ENCODE measurements around the gene TAF4.

The TAF4 gene

GRCh38 chr20:62019881-62020492 is 45.7 kb downstream of the TAF4 start:
- no peak for DNase-seq

- DNase-seq, result no peak
Measured at GRCh38 chr20:62019144-62019805, 46.4 kb downstream of the TAF4 start.

DNA sequence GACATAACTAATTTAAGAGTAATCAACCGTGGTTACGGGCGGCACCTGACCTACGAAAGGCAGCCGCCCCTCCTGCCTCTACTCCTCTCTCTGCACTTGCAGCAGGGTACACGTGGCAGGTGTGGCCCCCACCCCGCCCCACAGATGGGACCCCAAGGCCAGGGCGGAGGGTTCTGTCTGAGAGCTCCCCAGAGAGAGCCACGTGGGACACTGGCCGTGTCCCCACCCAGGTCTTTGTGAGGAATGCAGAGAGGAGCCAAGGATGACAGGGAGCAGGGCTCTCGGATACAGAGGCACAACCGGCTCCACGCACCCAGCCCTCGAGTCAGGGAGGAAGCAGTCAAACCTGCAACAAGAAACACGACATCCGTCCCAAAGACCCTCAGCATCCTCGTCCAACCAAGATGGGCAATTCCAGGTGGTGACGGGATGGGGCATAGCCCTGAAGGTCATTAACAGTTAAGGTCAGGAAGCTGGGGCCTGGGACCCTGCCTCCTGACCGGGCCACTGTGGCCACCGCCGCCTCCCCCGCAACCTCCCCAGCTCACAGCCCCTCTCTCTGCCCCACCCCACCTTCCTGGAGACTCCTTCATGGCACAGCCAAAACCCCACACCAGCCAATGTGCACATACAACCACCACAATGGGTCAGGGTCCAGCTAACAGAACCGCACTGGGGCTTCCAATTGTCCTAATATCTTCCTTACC is 47.1 kb downstream of the TAF4 start:
- DNase-seq, result no peak

DNA sequence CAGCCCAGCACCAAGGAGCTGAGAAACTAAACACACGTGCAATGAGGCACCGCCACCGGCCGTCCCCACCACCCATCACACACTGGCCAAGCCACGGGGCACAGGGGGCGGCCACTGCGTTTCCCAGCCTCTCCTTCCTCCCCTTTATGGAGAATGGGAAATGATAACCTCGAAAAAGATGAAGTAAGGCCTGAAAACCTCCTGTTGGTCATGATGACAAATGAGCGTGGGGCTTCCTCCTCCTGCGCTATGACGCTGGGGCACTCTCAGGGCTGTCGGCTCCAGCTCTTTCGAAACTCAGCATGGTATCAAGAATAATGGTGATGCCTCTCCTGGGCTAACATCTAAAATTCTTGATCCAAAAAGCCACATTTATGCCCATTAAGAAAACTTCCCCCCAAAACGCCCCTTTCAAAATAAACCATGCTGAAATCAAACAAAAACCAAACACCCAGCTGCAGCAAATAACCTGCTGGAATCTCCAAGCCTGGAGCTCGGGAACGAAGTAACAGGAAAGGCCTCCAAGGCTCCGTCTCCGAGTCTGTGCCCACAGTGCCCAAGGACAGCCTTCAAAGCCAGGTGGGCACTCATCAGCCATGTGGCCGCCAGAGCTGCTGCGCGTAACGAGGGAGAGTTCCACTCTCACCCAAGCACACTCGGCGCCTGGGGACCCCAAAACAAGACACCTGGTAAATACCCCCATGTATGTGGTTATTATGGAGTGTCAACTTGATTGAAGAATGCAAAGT is 50.0 kb downstream of the TAF4 start:
- no peak for DNase-seq

DNA sequence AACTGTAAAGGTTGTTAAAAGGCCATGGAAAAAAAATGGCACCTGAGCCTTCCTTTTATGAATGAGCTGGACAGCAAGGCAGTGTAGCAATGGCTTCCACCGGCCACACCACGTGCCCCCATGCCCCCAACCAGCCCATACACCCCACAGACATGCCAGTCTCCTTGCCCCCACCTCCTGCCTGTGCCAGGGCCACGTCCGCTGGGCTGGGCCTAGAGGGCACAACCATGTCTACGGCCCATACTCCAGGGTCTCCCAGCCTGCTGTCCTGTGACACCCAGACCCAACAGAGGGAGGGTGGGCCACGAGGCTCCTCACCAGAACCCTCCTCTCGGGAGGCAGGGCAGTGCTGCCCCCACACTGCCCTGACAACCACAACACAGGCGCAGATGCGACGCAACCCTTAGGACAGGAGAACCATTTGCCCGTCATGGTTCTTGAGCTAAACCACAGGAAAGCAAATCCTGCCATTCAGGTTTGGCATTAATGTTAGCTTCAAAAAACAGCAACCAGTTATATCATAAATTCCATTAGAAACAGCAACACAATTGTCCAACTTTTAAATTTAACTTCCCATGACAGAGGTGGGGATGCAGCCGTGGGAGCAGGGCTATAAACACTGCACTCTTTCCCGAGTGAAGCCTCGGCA is 50.7 kb downstream of the TAF4 start:
- no peak for DNase-seq

DNA sequence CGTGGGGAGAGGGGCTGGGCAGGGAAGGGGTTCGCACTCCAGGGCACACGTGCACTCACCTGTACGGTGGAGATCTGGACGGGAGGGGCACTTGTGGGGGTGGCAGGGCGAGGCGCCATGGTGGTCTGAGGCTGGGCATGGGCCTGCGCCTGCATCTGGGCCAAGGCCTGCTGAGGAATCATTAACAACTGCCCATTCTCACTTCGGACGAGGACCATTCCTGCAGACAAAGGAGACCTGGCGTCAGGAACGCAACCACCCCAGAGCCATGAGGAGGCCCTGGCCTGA is 51.2 kb downstream of the TAF4 start:
- DNase-seq, result no peak

DNA sequence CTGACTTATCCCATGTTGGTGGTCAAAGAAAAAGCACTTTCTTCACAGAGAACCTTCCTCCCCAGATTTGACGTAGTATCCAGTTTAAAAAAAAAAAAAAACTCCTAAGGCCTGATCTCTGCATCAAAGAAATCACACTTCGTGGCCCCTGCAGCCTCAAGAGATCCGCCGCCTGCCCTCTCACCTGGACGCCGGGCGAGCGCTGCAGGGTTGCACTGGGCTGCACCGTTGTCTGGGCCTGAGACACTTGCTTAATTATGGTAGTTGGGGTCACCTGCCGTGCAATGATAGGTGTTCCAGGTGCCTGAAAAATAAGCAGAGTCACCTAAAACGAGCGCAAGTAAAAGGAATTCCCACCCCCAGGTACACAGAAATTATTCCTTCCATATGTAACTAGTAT is 53.0 kb downstream of the TAF4 start:
- DNase-seq, result no peak

DNA sequence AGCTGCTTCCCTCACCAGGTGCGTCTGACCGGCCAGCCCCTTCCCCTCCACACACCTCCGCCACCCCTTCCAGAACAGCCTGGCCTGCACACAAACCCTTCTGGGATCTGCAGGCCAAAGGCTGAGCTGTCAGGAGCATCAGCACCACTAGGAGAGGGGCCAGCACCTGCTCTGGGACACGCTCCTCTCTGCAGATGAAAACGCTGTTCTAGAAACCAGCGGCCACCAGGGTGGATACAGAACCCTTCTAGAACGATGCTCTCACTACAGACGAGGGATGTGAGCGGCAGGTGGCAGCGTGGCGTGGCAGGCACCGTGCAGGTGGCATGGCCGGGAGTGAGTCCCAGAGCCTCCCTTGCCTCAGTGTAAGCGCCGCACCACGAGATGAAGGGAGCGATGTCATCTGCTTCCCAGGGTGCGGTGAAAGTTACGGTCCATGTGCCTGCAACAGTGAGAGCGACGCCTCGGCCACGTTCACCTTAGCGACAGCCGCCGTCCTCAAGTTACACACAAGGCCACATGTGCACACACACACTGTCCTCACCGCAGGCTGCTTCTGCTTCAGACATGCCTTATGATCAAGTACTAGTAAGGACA is 53.6 kb downstream of the TAF4 start:
- DNase-seq, result no peak

DNA sequence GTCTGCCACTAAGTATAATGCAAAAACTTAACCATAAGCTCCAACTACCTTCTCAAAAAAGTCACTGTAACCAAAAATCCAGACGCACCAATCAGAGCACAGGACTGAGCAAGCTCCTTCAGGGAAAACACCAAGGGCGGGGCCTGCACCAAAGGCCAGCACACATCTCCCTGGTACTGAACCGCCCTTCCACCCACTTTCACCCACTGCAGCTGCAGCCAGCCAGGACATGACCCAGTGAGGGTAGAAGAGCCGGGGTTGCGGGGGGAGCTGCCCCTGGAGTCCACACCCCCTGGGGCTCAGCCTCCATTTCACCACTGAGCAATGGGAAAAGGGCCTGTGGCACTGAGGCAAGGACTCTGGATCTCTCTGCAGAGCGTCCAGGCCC is 54.3 kb downstream of the TAF4 start:
- DNase-seq, result no peak

- peak; percentile 8 for DNase-seq
Measured at GRCh38 chr20:62010551-62011402, 54.9 kb downstream of the TAF4 start.

DNA sequence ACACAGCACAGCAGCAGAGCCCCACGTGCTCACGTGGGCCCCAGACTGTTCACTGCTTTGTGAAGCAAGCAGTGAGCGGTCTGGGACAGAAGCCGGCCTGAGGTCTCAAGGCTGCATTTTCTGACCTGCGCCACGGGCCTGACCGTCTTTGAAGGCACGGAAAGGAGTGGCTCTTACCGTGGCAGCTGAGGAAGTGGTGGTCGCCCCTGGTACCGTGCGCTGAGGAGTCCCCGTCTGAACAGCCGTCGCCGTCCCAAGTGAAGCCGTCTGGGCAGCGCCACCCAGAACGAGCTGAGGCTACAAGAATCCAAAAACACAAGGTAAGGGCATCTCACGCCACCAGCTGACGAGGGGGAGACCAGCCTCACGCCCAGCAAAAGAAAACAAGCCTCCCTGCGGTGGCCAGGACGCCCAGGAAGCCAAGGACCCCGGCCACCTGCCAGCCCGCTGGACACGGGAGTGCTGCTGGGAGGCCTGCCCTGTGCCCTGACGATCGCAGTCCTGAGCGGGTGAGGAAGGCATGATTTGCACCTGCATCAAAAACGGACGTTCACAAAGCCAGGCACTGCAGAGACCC is 55.7 kb downstream of the TAF4 start:
- DNase-seq, result no peak

DNA sequence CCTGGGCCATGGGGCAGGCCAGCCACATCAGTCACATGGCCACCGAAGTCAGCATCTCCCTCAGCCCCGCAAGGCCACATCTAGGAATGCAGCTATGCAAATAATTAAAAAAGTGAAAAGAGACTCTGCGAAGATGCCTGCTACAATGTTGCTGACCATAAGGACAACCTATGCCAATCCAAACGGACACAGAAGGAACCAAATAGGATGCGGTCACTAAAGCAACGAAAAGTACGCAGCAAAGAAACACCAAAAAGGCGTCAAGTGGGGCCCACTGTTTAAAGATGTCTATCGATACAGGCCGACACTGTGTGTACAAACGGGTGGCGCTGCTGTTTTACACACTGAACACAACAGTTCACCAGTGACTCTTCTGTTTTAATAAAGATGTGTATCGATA is 56.4 kb downstream of the TAF4 start:
- DNase-seq, result no peak

- no peak for DNase-seq
Measured at GRCh38 chr20:62008643-62009183, 57.0 kb downstream of the TAF4 start.

- DNase-seq, result no peak
Measured at GRCh38 chr20:62007127-62007647, 58.5 kb downstream of the TAF4 start.

DNA sequence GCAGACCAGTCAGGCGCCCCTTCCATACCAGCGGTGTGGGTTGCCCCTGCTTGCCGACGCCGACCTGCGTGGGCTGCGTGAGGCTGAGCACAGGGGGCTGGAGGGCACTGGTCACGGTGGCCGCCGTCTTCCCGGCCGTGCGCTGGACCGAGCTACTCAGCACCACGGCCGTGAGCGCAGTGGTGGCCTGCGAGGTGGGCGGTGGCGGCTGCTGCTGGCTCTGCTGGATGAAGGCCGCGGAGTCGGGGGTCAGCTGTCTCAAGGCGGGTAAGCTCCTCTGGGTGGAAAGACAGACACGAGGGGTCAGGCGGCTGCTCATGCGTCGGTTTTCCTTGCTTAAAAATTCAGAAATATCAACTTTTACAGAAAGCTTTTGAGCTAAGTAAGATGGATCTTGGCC is 59.2 kb downstream of the TAF4 start:
- no peak for DNase-seq

DNA sequence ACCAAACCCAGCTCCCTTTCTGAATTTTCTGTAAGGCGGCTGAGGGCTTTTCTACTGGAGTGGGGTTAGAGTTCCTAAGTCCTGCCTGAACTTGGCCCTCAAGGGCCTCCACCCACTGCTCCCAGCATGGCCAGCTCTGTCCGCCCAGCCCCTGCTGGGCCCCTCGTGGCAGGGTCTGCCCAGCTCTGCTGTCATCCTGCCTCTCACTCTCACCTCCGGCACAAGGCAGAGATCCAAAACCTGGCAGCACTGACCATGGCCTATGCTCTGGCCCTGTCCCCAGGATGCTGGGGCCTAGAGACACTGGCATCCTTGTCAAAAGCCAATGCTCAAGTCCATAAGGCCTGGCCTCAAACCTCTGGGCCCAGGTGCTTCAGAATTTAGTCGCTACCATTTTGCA is 61.1 kb downstream of the TAF4 start:
- DNase-seq, result no peak

- no peak for DNase-seq
Measured at GRCh38 chr20:62003567-62004405, 61.9 kb downstream of the TAF4 start.

GRCh38 chr20:62002882-62003480 is 62.7 kb downstream of the TAF4 start:
- DNase-seq, result no peak

DNA sequence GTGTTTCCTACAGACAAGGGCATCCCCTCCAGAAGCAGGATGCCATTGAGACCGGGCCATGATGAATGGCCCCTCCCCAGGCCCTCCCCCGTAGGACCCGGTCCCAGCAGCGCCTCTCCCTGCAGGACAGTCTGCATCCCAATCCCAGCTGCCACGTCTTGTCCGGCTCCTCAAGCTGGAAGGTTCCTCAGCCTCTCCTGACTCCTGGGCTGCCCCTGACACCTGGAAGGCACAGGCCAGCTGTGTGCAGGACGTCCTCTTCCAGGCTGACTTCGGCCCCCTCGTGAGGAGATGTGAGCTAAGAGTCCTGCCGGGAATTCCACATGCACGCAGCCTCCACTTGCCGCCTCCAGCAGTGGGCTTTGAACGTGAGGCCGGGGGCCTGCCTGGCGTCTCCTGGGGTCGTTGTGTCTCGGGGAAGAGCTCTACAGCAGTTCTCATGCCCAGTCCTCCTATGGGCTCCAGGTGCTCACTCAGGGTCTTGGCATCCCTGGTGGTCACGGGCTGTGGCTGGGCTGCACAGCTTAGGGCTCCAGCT is 64.4 kb downstream of the TAF4 start:
- no peak for DNase-seq
